GM19239 (cell line): ENCODE results near the gene RNF38.
"Not testable (repeated sequence)": the region's sequence is repeated elsewhere in the genome, so short reads cannot be mapped to it uniquely, and the experiment has no call there.

Experiments
- DNase-seq: peaks from one replicate; pipeline ENCODE4 v3.0.0; 2011; ENCODE audit warnings: low spot score; ENCODE audit not compliant: insufficient read length
- FAIRE-seq: peaks from 2 replicates; lab custom pipeline; 2011; peaks lifted over from hg19 to GRCh38; lab: Jason Lieb, UNC

Gene RNF38

DNA sequence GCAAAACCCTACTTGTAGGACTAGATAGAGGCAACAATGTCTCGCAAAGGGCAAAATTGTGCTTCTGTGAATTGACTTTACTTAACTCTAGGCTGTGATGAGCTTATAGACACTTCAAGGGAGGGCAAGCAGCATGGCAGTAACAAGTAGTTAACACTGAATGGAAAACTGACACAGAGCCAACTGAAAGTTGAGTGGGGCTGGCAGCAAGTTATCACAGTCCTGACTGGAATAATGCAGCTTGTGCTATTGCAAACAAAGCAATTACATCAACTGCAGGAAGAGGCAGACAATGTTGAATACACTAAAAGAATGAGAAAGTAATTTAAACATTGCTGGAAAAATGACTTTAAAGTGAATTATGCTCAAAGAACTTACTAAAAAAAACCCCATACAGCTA is 62.2 kb downstream of the RNF38 start:
- no peak for DNase-seq
- no peak for FAIRE-seq

DNA sequence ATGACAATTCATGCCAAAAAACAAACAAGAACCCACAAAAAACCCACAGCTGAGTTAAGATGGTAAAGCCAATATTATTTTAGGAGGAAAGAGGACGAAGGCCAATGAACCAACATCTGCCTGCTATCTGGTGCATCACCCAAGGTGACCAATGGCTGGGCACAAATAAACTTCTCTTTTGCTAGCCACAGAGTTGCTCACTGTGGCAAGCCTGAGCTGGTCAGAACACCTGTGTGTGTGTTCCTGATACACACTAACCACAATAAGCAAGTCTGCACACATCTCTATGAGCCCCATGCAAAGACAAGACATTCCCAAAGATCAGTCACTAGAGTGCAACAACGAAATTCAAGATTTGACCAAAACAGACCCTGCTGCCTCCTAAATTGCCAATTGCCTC is 63.1 kb downstream of the RNF38 start:
- DNase-seq (no peak), FAIRE-seq (no peak)

GRCh38 chr9:36336131-36336907 is 63.8 kb downstream of the RNF38 start:
- FAIRE-seq (no peak), DNase-seq (no peak)

- FAIRE-seq (no peak), DNase-seq (no peak)
Observed at GRCh38 chr9:36332006-36332405, 68.1 kb downstream of the RNF38 start.

DNA sequence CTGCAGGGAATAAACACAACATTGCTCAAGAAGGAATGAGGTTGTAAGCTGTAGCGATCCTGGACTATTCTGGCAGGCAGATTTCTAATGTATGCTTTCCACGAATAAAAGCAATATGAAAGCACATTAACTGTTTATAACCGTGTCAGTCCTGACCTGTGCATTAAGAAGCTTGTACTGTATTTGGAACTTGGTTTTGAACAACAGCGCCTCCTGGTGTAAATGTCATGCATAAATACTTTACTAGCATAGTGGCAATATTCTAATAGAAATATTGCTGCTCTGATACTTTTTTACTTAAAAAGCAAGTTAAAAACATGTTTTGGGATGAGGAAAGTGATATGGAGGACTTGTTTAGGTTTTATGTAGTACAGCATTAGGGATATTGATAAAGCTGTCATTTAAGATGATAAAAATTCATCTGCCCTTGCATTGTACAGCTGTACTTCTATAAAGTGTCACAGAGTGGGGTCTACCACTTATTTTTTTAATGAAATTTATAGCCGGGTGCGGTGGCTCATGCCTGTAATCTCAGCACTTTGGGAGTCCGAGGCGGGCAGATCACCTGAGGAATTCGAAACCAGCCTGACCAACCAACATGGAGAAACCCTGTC is 71.2 kb downstream of the RNF38 start:
- DNase-seq (peak; percentile 16), FAIRE-seq (peak; percentile 84)

GRCh38 chr9:36325081-36325828 is 74.8 kb downstream of the RNF38 start:
- FAIRE-seq = no peak
- DNase-seq = no peak

- no peak for FAIRE-seq
- DNase-seq = no peak
Observed at GRCh38 chr9:36323926-36324325, 76.1 kb downstream of the RNF38 start.

DNA sequence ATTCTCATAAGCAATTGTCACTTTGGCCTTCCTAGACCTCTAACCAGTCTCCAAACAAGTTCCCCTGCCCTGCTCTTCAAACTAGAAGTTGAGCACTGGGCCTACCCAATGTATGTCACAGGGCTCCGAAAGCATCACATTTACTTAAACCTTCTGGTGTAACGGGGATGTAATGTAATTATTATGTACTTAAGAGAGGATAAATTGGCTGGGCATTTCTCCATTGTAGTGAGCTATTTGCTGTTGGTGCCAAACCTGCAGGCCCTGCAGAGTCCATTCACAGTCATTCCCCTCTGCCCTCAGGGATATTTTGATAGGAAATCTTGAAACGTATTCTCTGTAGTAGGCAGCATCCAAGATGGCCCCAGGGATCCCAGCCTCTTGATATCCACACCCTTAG is 77.6 kb downstream of the RNF38 start:
- FAIRE-seq (no peak), DNase-seq (no peak)

DNA sequence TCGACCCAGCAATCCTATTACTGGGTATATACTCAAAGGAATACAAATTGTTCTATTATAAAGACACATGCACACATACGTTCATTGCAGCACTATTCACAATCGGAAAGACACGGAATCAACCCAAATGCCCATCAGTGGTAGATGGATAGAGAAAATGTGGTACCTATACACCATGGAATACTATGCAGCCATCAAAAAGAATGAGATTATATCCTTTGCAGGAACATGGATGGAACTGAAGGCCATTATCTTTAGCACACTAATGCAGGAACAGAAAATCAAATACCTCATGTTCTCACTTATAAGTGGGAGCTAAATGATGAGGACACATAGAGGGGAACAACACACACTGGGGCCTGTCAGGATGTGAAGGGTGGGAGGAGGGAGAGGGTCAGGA is 78.2 kb downstream of the RNF38 start:
- DNase-seq, FAIRE-seq: not testable (repeated sequence)

- FAIRE-seq (no peak), DNase-seq (no peak)
Observed at GRCh38 chr9:36320466-36320865, 79.6 kb downstream of the RNF38 start.

DNA sequence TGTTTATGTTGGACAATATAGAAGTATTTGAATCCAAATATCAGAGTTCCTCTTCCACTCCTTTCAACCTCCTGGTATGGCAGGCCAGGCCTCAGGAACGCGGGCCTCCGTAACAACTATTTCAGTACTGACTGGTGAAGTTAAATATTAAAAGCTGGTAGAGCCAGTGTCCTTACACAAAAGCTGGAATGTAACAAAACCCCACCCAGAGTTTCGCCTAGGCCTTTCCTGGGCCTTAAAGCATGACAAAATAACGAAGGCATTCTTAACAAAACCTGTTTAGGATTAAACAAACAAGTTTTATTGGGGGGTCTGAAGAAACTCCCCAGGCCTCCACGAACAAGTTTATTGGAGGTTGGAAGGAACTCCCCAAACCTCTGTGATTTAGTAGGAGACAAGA is 80.3 kb downstream of the RNF38 start:
- DNase-seq (no peak), FAIRE-seq (no peak)

DNA sequence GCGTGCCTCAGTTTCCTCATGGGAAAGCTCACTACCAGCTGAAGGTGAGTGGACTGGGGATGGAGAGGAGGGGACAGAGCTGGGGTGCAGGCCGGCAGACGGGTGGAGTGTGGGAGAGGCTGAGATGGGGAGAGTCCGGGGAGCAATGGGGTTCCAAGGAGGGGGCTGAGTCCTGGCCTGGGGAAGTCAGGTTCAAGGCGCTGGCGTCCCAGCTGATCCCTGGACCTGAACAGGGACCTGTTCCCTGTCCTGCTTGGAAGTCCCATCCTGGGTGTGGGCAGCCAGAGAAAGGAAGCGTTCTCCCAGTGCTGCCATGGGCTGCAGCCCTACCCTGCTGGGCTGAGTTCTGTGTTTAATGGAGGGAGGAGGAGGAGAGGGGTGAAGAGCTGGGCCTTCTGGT is 80.9 kb downstream of the RNF38 start:
- FAIRE-seq (no peak), DNase-seq (no peak)

DNA sequence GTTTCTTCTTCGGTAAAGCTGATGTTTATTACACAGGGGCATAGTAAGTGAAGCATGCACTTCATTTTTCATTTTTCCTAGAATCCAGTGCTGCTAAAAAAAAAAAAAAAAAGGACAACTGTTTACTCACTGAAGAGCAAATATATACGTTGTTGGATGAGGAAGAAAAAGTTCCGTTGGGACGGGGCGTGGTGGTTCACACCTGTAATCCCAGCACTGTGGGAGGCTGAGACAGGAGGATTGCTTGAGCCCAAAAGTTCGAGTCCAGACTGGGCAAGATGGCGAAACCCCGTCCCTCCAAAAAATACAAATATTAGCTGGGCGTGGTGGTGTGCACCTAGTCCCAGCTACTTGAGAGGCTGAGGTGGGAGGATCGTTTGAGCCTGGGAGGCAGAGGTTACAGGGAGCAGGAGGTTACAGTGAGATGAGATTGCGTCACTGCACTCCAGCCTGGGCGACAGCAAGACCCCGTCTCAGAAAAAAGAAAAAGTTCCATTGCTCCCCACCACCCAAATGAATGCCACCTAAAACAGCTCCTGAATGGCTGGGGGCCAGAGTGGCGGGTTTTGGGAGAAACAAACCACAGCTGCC is 81.8 kb downstream of the RNF38 start:
- no peak for FAIRE-seq

DNA sequence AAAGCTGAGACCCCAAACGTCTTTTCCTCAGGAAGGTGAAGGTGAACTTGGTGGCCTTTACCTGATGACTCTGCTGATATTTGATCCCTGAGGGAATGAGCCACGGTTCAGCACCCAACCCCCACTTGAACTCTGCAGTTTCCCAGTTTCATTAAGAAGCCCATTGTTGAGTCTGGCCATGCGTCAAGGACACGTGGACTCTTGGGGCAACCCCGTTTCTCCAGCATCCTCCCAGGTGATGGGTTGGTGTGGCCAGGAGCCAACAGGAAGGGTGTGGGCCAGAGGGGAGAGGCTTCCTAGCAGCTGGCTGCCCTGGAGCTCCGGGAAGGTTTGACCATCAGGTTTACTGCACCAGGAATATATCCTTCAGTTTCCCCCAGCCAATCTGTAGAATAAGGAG is 82.3 kb downstream of the RNF38 start:
- FAIRE-seq = no peak
- no peak for DNase-seq

More for the DNA sequence above, 81.8 kb downstream of the RNF38 start:
- no peak for DNase-seq

GRCh38 chr9:36316611-36317317 is 83.3 kb downstream of the RNF38 start:
- DNase-seq (no peak), FAIRE-seq (no peak)

- FAIRE-seq = no peak
- DNase-seq = no peak
Observed at GRCh38 chr9:36316049-36316448, 84.0 kb downstream of the RNF38 start.

DNA sequence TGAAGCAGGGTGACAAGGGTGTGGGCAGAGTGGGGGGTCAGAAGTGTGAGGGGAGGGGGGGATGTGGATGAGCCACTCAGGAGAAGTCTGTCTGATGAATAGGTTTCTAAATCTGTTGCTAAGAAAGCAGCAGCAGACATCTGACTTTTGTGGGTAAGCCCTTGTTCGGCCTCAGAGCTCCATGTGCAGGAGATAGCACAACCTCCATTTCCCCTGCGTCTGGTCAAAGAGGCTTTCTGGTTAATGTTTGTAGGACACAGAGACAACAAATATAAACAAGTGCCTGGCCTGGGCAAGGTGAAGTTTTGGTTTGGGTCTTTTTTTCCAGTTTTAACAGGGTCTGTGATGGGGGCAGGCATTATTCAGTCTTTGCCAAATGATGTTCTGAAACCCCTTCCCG is 84.8 kb downstream of the RNF38 start:
- DNase-seq = no peak
- FAIRE-seq = no peak

DNA sequence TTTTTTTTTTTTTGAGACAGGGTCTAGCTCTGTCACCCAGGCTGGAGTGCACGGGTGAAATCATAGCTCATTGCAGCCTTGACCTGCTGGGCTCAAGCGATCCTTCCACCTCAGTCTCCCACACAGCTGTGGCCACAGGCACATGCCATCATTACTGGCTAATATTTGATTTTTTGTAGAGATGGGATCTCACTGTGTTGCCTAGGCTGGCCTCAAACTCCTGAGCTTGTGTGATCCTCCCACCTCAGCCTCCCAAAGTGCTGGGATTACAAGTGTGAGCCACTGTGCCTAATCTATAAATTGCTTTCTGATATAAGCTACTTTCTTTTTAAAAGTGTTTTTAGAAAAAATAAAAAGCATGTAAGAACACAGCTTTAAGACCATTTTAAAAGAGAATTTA is 85.3 kb downstream of the RNF38 start:
- DNase-seq = no peak
- FAIRE-seq = no peak

DNA sequence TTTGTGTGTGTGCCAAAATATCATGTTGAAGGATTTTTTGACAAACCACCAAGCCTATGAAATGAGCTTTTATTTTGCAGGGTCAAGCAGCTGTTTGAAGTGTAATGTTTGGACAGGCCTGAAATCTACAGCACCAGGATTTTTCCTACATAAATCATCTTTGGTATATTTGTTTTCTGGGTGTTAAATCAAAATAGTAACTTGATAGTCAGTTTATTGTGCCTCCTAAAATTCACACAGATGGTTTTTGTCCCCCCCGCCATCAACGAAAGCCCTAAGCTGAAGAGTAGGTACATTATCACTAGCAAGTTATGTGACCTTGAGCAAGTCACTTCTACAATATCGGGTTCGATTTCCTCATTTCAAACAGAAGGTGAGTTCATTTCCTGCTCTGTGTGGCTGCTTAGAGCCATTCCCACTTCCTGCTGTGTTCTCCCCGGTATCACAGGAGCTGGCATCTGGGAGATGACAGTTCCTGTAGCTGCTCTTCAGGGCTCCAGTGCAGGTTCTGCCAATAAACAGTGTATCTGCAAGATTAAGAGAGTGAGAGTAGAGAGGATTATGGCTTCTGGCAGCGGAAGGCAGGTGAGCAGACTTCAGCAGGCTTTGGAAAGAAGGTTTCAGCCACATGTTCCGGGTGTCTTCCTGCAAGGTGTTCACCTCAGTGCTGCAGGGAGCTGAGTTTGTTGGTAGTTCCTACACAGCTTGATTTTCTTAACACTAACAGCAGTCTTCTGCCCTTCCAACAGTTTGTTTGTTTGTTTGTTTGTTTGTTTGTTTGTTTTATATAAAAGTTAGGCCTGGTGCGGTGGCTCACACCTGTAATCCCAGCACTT is 93.4 kb downstream of the RNF38 start:
- FAIRE-seq (no peak), DNase-seq (no peak)
